Dermis microvascular lymphatic vessel endothelial cell (primary cell): ENCODE results near the gene CHAF1A. TPM values are rescaled to one million over a fixed set of nuclear protein-coding genes. Genes with fewer than 3 reads are reported as not detected.

Experiments used
- DNase-seq, 2 donors: peaks; one replicate each; pipeline versions ENCODE4 v3.0.0 to v3.0.0-alpha.2; 2010; ENCODE audit warnings: low read depth in 2 of 2
- total RNA-seq: library from RNA; depleted of rRNA; stranded (reverse); fragments of >200 nt; gene quantifications from 2 replicates; pipeline ENCODE4 v1.2.1, GENCODE V29; 2014

Gene CHAF1A
- total RNA-seq, 1 donor from 2014 or later, result 11.6 TPM

GRCh38 chr19:4437103-4437502, 34.7 kb downstream of the CHAF1A start:
- DNase-seq, result no peak

GRCh38 chr19:4439243-4439642, 36.8 kb downstream of the CHAF1A start:
- DNase-seq, result no peak

DNA sequence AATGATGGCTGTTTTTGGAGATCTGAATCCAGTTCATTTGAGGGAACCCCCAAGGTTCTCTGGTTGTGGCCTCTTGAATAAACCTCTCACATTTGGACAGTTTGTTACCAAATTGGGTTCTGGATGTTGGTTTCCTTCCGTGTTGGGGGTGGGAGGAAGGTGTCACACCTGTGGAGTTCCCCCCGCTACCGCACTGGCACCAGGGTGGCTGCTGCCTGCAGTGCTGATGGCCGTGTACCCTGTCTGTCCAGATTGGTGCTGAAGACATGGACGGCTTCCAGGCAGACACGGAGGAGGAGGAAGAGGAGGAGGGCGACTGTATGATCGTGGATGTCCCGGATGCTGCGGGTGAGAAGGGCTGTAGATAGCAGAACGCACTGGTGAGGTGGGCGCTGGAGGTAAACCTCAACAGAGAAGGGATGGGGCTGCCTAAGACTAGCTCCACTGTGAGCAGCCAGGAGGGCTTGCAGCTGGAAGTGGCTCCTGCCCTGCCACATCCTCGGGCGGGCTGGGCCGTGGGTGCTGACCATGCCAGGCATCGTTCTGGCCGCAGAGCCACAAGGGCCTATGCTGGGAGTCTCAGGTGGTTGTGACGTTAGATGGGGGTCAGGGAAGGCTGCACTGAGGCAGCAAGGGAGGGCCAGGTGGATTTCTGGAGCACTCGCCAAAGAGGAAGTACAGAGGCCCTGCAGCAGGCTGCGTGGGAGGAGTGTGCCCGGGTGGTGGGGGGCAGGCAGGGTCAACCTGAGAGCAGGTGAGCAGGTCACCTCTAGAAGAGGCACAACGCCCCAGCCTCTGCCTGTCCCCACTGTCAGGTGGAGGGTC, 39.8 kb downstream of the CHAF1A start:
- no peak for DNase-seq

- DNase-seq, result no peak
These were observed 40.3 kb downstream of the CHAF1A start for GRCh38 chr19:4442819-4443146.

DNA sequence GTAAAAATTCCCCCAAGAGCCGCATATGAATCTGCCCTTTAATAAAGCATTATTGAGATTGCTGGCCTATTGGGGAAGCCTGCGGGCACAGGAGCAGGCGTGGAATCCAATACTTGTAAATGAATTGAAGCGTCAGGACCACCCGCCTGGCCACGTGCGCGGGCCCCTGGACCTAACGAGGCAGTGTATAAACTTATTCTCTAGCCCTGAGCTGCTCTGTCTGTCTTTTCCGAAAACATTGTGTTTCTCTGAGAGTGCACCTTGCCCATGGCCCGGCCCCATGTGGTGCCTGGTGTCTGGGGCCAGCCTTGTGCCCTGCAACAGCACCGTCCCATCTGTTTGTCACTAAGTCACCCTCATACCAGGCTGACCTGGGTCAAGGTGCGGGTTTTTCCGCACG, 40.7 kb downstream of the CHAF1A start:
- DNase-seq, result no peak

DNA sequence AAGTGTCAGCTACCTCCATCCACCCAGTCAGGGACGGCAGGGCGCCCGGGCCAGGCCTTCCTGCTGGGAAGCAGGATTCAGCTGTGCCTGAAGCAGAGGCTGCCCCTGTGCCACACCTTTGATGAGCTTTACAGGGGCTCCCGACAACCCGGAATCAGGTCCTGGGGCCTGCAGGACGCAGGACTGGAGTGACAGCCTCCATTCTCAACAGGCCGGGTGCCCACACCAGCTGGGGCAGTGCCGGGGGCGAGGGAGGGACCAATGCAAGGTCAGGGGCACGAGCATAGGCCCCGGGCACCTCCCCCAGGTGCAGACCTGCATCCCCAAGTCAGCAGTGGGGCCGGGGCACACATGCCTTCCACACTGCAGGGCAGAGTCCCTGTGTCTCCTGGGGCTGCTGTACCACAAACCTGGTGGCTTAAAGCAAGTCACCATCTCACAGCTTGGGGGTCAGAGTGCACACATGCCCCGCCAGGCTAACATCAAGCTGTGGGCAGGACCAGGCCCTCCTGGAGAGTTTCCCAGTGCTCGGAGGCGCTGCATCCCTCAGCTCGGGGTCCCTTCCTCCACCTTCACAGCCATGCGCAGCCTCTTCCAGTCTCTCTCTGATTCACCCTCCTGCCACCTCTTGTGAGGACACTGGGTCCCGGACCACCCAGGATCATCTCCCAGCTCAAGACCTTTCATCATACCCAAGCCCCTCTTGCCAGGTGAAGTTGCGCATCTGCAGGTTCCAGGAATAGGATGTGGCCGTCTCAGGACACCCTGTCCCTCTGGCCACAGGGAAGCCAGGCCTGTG, 41.7 kb downstream of the CHAF1A start:
- no peak for DNase-seq

DNA sequence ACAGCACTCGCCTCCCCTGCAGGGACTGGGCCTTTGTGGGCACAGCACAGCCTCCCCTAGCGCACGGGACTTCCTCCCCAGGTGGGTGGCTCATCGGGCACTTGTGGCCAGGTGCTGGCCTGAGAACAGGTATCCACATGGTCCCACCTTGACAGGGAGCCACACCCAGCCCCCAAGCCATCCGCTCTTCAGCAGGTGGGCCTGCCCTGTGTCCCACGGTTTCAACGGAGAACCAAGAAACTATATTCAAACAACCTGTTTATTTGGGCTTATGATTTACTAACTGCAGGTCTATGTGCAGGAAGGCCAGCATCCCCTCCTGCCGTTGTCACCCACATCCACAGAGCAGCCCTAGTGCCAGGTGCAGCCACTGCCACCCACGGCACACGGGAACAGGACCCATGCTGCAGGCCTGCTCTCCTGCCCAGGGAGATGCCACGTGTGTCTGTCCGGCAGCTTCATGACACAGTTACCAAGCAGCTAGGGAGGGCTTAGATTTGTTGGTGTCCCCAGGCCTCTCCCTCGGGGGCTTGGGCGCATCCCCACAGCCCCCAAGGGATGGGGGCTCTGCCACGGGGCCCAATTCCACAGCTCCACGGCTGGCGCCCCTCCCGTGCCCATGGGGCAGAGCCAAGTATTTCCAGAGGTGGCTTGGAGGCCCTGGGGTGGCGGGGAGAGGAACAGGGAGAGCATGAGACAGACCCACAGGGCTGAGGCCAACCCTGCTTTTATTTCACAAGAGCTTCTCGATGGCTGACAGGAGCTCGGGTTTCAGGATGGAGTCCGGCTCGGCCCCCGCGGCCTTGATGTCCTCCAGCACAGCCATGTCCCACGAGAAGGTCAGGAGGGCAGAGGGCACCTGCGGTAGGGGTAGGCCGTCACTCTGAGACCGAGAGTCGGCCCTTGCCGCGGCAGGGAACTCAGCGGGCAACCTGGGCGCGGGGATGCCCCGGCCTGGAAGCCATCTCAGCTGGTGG, 42.6 kb downstream of the CHAF1A start:
- no peak for DNase-seq

DNA sequence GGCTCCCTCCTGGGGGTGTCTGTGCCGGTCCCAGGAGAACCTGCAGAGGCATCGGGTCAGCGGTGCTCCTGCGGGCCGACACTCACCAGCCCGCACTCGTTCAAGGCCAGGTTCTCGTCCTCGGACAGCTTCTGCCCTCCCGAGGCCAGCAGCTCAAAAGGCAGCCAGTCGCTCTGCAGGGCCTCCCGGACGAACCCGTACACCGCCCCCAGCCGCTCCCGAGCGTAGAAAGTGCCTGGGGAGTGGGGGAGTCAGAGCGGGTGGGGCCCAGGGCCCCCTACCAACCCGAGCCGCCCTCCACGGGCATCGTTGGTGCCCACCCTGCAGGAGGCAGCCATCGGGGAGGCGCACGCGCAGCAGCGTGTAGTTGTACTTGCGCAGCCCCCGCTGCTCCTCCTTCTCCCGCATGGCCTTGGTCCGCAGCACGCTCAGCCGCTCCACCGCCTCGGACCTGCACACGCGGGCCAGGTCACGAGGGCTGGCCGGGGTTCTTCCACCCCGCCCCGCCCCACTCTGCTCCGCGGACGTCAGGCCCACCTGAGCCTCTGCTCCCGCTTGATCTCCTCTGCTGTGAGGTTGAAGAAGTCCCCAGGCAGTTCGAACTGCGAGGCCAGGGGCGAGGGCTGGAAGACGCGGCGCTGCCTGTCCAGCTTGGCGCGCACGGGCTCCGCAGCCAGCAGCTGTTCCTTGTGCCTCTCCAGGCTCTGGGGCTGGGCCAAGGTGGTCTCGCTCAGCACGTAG, 43.7 kb downstream of the CHAF1A start:
- DNase-seq, result no peak

- DNase-seq, result no peak
These were observed 44.3 kb downstream of the CHAF1A start for GRCh38 chr19:4446704-4447200.

- no peak for DNase-seq
These were observed 45.1 kb downstream of the CHAF1A start for GRCh38 chr19:4447327-4448146.

DNA sequence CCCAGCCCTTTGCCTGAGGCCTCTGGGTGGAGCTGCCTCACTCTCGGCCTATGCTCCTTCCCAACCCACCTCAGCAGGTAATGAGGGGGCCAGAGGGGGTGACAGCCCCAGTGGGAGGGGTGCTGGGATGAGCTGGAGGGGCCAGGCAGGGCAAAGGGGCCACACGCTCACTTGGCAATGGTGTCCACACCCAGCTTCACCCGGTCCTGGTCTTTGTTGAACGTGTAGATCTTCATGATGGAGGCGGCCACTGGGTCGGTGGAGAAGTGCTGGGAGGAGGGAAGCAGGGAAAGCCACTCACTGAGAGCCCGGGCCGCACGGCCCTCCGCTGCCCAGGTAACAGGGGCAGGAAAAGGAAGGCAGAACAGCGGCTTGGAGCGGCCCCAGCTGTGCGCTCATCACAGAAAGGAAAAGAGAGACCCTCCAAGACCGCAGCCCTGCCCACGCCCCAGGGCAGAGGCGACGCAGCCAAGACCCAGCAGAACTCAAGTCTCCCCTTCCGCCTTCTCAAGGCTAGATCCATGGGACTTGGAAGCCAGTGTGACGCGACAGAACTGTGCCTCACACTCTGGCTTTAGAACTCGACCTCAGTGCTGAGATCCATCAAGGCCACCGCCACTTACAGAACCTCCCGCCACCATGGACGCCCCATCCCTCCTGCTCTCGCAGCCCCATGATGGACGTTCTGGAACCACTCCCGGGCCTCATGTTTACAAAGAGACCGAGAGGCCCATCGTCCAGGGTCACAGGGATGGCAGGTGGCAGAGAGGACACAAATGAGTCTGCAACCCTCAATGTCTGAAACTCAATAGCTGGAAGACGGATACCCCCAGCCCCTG, 45.9 kb downstream of the CHAF1A start:
- DNase-seq, result no peak

DNA sequence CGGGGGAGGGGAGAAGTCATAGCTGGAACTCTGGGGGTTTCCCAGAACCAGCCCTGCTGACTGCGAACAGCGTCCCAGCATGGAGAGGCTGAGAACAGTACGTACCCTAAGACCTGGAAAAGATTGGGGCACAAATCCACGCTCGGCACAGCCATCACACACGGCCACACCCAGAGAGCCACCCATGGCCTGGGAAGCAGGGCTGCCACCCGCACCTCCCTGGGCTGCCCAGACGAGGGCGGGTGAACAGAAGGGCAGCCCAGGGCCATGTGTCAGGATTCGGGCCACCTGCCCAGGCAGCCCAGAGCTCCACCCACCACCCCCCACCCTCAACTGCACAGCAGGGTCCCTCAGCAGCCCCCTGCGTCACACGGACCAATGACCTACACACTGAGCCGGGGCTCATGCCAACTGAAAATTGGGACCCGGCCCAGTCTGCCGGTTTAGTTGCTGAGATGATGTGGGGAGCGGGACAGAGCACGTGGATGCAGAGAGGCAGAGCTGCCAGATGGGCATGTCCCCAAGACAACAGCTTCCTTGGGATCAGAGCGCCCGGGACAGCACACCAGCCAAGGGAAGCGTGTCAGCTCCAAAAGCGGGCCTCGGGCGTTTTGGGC, 46.7 kb downstream of the CHAF1A start:
- DNase-seq, result no peak

DNA sequence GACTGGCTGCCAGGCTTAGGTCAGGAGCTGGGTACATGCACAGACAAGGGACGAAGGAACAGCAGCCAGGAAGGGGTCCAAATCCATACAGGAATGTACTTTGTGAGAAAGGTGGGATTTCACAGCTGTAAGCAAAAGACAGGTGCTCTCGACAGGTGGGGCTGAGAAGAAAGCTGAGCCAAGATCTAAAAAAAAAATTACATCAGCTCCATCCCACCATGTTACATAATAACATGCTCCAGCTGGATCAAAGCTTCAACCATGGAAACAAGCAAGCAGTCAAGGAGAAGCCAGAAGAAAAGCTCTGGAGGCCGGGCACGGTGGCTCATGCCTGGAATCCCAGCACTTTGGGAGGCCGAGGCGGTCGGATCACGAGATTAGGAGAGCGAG, 47.2 kb downstream of the CHAF1A start:
- DNase-seq, result no peak

GRCh38 chr19:4452230-4452990, 50.0 kb downstream of the CHAF1A start:
- DNase-seq, result no peak

DNA sequence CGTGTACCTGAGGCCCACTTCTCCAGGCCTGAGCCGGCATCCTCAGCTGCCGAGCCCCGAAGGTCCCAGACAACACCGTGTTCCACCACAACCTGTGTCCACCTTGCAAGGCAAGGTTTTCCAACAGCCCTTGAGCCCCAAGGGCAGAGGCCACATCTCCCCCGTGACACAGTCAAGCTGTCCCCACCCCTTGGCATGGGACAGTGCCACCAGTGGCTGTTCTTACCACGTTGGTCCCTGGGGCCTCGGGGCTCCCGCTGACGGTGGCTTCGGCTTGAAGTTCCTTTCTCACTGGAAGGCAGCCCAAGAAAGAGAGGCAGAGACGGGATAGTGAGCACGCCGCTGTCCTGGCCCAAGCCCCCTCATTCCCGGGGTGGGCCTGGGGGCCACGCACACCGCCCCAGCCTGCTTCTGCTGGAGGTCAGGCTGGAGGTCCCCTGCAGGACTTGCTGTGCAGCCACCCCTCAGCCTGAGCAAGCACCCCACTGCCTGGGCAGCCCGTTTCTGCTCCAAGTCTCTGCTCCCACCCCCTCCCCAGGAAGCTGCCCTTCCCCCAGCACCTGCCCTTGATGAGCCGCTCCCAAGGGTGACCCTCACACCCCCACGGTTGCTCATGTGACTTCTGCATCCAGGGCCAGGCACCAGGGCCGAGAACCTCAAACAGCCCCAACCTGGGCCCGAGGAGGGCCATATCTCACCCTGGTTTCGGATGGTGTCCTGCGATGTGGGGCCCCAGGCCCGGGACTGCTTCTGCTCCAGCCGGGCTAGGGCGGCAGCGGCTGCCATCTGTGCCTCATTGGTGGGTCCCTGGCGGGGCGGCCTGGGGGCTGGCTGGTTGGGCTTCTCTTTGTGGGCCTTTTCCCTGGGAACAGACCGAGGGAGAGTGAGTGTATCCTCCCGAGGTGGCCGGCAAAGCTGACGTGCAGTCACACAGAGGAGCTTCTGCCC, 51.1 kb downstream of the CHAF1A start:
- no peak for DNase-seq
